ENCODE data around the gene CNN2.

CNN2 gene

GRCh38 chr19:991932-992669 is 34.3 kb upstream of the CNN2 start:
- H3K4me3 Mint-ChIP-seq = no peak overlapping the region
- peaks cover 42% of the 10 kb centered on the region for H3K36me3 Mint-ChIP-seq
- no peak for ATAC-seq
- H3K27ac Mint-ChIP-seq = no peak overlapping the region
- no peaks in the 10 kb centered on the region for H3K9me3 Mint-ChIP-seq
- peaks cover 7% of the 10 kb centered on the region for H3K4me1 Mint-ChIP-seq
- H3K27me3 Mint-ChIP-seq = peaks cover 13% of the 10 kb centered on the region

GRCh38 chr19:992670-993055 is 33.7 kb upstream of the CNN2 start:
- H3K27ac Mint-ChIP-seq = no peak overlapping the region
- peaks cover 41% of the 10 kb centered on the region for H3K36me3 Mint-ChIP-seq
- H3K4me3 Mint-ChIP-seq = no peak overlapping the region
- no peak for ATAC-seq
- H3K27me3 Mint-ChIP-seq = peaks cover 19% of the 10 kb centered on the region
- no peaks in the 10 kb centered on the region for H3K9me3 Mint-ChIP-seq
- peaks cover 7% of the 10 kb centered on the region for H3K4me1 Mint-ChIP-seq

- H3K36me3 Mint-ChIP-seq = peaks cover 34% of the 10 kb centered on the region
- no peaks in the 10 kb centered on the region for H3K9me3 Mint-ChIP-seq
- no peak for ATAC-seq
- peaks cover 7% of the 10 kb centered on the region for H3K4me1 Mint-ChIP-seq
- peaks cover 26% of the 10 kb centered on the region for H3K27me3 Mint-ChIP-seq
- no peak overlapping the region for H3K4me3 Mint-ChIP-seq
- H3K27ac Mint-ChIP-seq = no peak overlapping the region
Measured at GRCh38 chr19:993361-993830, 33.0 kb upstream of the CNN2 start.

- ATAC-seq = no peak
- H3K4me3 Mint-ChIP-seq = no peak overlapping the region
- H3K36me3 Mint-ChIP-seq = peaks cover 29% of the 10 kb centered on the region
- no peak overlapping the region for H3K27ac Mint-ChIP-seq
- H3K9me3 Mint-ChIP-seq = no peaks in the 10 kb centered on the region
- H3K4me1 Mint-ChIP-seq = peaks cover 7% of the 10 kb centered on the region
- peaks cover 31% of the 10 kb centered on the region for H3K27me3 Mint-ChIP-seq
Measured at GRCh38 chr19:993831-994393, 32.5 kb upstream of the CNN2 start.

- no peak overlapping the region for H3K4me3 Mint-ChIP-seq
- peaks cover 38% of the 10 kb centered on the region for H3K27me3 Mint-ChIP-seq
- ATAC-seq = no peak
- peaks cover 23% of the 10 kb centered on the region for H3K36me3 Mint-ChIP-seq
- H3K9me3 Mint-ChIP-seq = no peaks in the 10 kb centered on the region
- H3K27ac Mint-ChIP-seq = no peak overlapping the region
- peaks cover 12% of the 10 kb centered on the region for H3K4me1 Mint-ChIP-seq
Measured at GRCh38 chr19:994516-994915, 31.9 kb upstream of the CNN2 start.

GRCh38 chr19:995051-995827 is 31.2 kb upstream of the CNN2 start:
- H3K9me3 Mint-ChIP-seq = no peaks in the 10 kb centered on the region

GRCh38 chr19:996051-996838 is 30.2 kb upstream of the CNN2 start:
- Mint-ChIP-seq H3K9me3 (no peaks in the 10 kb centered on the region), H3K27ac (peak overlapping the region; percentile 51), H3K27me3 (peaks cover 47% of the 10 kb centered on the region), H3K36me3 (peaks cover 13% of the 10 kb centered on the region), H3K4me3 (peak overlapping the region; percentile 38), H3K4me1 (peaks cover 15% of the 10 kb centered on the region)
- ATAC-seq = no peak

More at GRCh38 chr19:995051-995827, 31.2 kb upstream of the CNN2 start:
- H3K4me1 Mint-ChIP-seq = peaks cover 12% of the 10 kb centered on the region
- ATAC-seq = no peak
- H3K36me3 Mint-ChIP-seq = peaks cover 19% of the 10 kb centered on the region
- no peak overlapping the region for H3K27ac Mint-ChIP-seq
- peaks cover 42% of the 10 kb centered on the region for H3K27me3 Mint-ChIP-seq
- no peak overlapping the region for H3K4me3 Mint-ChIP-seq

- H3K27me3 Mint-ChIP-seq = peaks cover 64% of the 10 kb centered on the region
- peaks cover 26% of the 10 kb centered on the region for H3K4me1 Mint-ChIP-seq
- H3K4me3 Mint-ChIP-seq = no peak overlapping the region
- no peaks in the 10 kb centered on the region for H3K9me3 Mint-ChIP-seq
- no peak overlapping the region for H3K27ac Mint-ChIP-seq
- ATAC-seq = no peak
- peaks cover 7% of the 10 kb centered on the region for H3K36me3 Mint-ChIP-seq
Measured at GRCh38 chr19:998064-998463, 28.3 kb upstream of the CNN2 start.

GRCh38 chr19:999379-999719 is 27.1 kb upstream of the CNN2 start:
- Mint-ChIP-seq H3K36me3 (no peaks in the 10 kb centered on the region), H3K27ac (no peak overlapping the region), H3K27me3 (peaks cover 73% of the 10 kb centered on the region), H3K4me3 (peak overlapping the region; percentile 57), H3K9me3 (no peaks in the 10 kb centered on the region), H3K4me1 (peaks cover 32% of the 10 kb centered on the region)
- no peak for ATAC-seq

GRCh38 chr19:1000095-1000494 is 26.3 kb upstream of the CNN2 start, which contains the start of gene GRIN3B:
TSS of gene GRIN3B (plus strand) at chr19:1000419. CDS start at chr19:1000438, 19 bp downstream.
- peak; percentile 55 for ATAC-seq
- H3K9me3 Mint-ChIP-seq = no peaks in the 10 kb centered on the region
- H3K4me3 Mint-ChIP-seq = peak within 1 kb of the TSS; percentile 57
- H3K36me3 Mint-ChIP-seq = no peaks in the 10 kb centered on the region
- H3K27ac Mint-ChIP-seq = no peak within 1 kb of the TSS
- peaks cover 73% of the 10 kb centered on the region for H3K27me3 Mint-ChIP-seq
- peaks cover 32% of the 10 kb centered on the region for H3K4me1 Mint-ChIP-seq

- no peak overlapping the region for H3K27ac Mint-ChIP-seq
- H3K27me3 Mint-ChIP-seq = peaks cover 72% of the 10 kb centered on the region
- peaks cover 32% of the 10 kb centered on the region for H3K4me1 Mint-ChIP-seq
- no peak for ATAC-seq
- peak overlapping the region; percentile 42 for H3K4me3 Mint-ChIP-seq
- no peaks in the 10 kb centered on the region for H3K9me3 Mint-ChIP-seq
- no peaks in the 10 kb centered on the region for H3K36me3 Mint-ChIP-seq
Measured at GRCh38 chr19:1000591-1001537, 25.5 kb upstream of the CNN2 start.

- Mint-ChIP-seq H3K27ac (no peak overlapping the region), H3K27me3 (peaks cover 64% of the 10 kb centered on the region), H3K4me3 (no peak overlapping the region), H3K4me1 (peaks cover 27% of the 10 kb centered on the region), H3K36me3 (peaks cover 3% of the 10 kb centered on the region), H3K9me3 (no peaks in the 10 kb centered on the region)
- peak; percentile 71 for ATAC-seq
Measured at GRCh38 chr19:1001538-1002166, 24.8 kb upstream of the CNN2 start.

GRCh38 chr19:1002600-1002999 is 23.8 kb upstream of the CNN2 start:
- peaks cover 54% of the 10 kb centered on the region for H3K27me3 Mint-ChIP-seq
- H3K9me3 Mint-ChIP-seq = no peaks in the 10 kb centered on the region
- H3K36me3 Mint-ChIP-seq = peaks cover 10% of the 10 kb centered on the region
- no peak for ATAC-seq
- peak overlapping the region; percentile 15 for H3K27ac Mint-ChIP-seq
- peaks cover 32% of the 10 kb centered on the region for H3K4me1 Mint-ChIP-seq
- H3K4me3 Mint-ChIP-seq = no peak overlapping the region

- H3K36me3 Mint-ChIP-seq = peaks cover 12% of the 10 kb centered on the region
- no peak for ATAC-seq
- H3K27me3 Mint-ChIP-seq = peaks cover 47% of the 10 kb centered on the region
- H3K4me3 Mint-ChIP-seq = no peak overlapping the region
- H3K27ac Mint-ChIP-seq = no peak overlapping the region
- H3K9me3 Mint-ChIP-seq = no peaks in the 10 kb centered on the region
- peaks cover 32% of the 10 kb centered on the region for H3K4me1 Mint-ChIP-seq
Measured at GRCh38 chr19:1003283-1003682, 23.1 kb upstream of the CNN2 start.
